ENCODE results near the gene BEGAIN.

BEGAIN gene

GRCh38 chr14:100488057-100488456 is 99.2 kb downstream of the BEGAIN start:
- Histone ChIP-seq H3K4me3 (ENCODE audit: low read depth, low read length) (no peak overlapping the region), H3K9me3 (ENCODE audit: control insufficient read depth, insufficient read depth, low read depth, low read length) (no peaks in the 10 kb centered on the region), H3K9ac (ENCODE audit: low read length) (no peak overlapping the region), H3K27ac (ENCODE audit: low read depth, low read length) (no peak overlapping the region), H3K36me3 (ENCODE audit: control insufficient read depth, insufficient read depth, low read length) (no peaks in the 10 kb centered on the region), H3K4me1 (ENCODE audit: control insufficient read depth, insufficient read depth, low read length) (no peaks in the 10 kb centered on the region), H3K27me3 (ENCODE audit: control insufficient read depth, insufficient read depth, low read length) (no peaks in the 10 kb centered on the region)

GRCh38 chr14:100487304-100487703 is 99.9 kb downstream of the BEGAIN start:
- no peaks in the 10 kb centered on the region for H3K9me3 ChIP-seq (ENCODE audit: control insufficient read depth, insufficient read depth, low read depth, low read length)
- H3K27ac ChIP-seq (ENCODE audit: low read depth, low read length) = no peak overlapping the region
- H3K36me3 ChIP-seq (ENCODE audit: control insufficient read depth, insufficient read depth, low read length) = no peaks in the 10 kb centered on the region
- H3K27me3 ChIP-seq (ENCODE audit: control insufficient read depth, insufficient read depth, low read length) = no peaks in the 10 kb centered on the region
- no peak overlapping the region for H3K4me3 ChIP-seq (ENCODE audit: low read depth, low read length)
- H3K4me1 ChIP-seq (ENCODE audit: control insufficient read depth, insufficient read depth, low read length) = no peaks in the 10 kb centered on the region
- H3K9ac ChIP-seq (ENCODE audit: low read length) = no peak overlapping the region

Data from HUES6 (cell line).